Endothelial cell of umbilical vein (primary cell): ENCODE data around the gene ODAM. TPM values are rescaled to one million over a fixed set of nuclear protein-coding genes. Genes with fewer than 3 reads are reported as not detected.
"Not testable (repeated sequence)": the region's sequence is repeated elsewhere in the genome, so short reads cannot be mapped to it uniquely, and the experiment has no call there.

Experiments
- BruUV-seq: library from RNA; stranded (reverse); fragments of 400-500 nt; replicated peaks from 2 replicates; lab custom pipeline; 2021; lab: Mats Ljungman, UMichigan
- CTCF ChIA-PET: fragments of 300-600, 350-600 bp; sonication (Branson Sonifier 250); formaldehyde crosslinking; loops from one replicate; lab custom pipeline; 2021; ENCODE audit warnings: antibody characterized with exemption, inconsistent platforms; lab: Charles Lee
- POLR2A ChIA-PET: fragments of 300-600, 350-600 bp; sonication (Branson Sonifier 250); formaldehyde crosslinking; loops from one replicate; lab custom pipeline; 2021; ENCODE audit warnings: antibody characterized with exemption, inconsistent platforms; lab: Charles Lee
- DNase-seq: peaks from one replicate; pipeline ENCODE4 v3.0.0-alpha.2; 2011; ENCODE audit warnings: low read depth, low spot score
- FAIRE-seq: peaks from 2 replicates; lab custom pipeline; 2011; peaks lifted over from hg19 to GRCh38; lab: Jason Lieb, UNC
- H2AFZ ChIP-seq: 2 replicates; pipeline ENCODE4 v1.6.0; 2012; ENCODE audit warnings: low read depth, low read length, control low read depth, inconsistent platforms
- H3K27ac ChIP-seq: 2 replicates; pipeline ENCODE4 v1.5.1; 2011; ENCODE audit warnings: low read depth, mild to moderate bottlenecking, control low read depth, low read length, moderate library complexity; ENCODE audit not compliant: insufficient read depth
- H3K27me3 ChIP-seq, 2 experiments: 2 replicates each; pipeline versions ENCODE4 v1.6.0 to v1.6.1; 2011; ENCODE audit warnings: low read length in 2 of 2, mixed read lengths in 1 of 2; ENCODE audit not compliant: control insufficient read depth in 2 of 2, insufficient read depth in 2 of 2
- H3K36me3 ChIP-seq, 2 experiments: 2 replicates in 1 of 2; 3 replicates in 1 of 2; pipeline ENCODE4 v1.5.1; 2011; ENCODE audit warnings: low read length in 2 of 2, mild to moderate bottlenecking in 1 of 2, moderate library complexity in 1 of 2; ENCODE audit not compliant: control insufficient read depth in 2 of 2, insufficient read depth in 2 of 2; ENCODE audit errors: extremely low read depth in 1 of 2
- H3K4me1 ChIP-seq: 3 replicates; pipeline ENCODE4 v1.5.1; 2011; ENCODE audit warnings: mild to moderate bottlenecking, low read length; ENCODE audit not compliant: control insufficient read depth, insufficient read depth; ENCODE audit errors: extremely low read depth
- H3K4me2 ChIP-seq: 2 replicates; pipeline ENCODE4 v1.6.1; 2011; ENCODE audit warnings: low read length, control low read depth, mixed read lengths; ENCODE audit not compliant: insufficient read depth
- H3K4me3 ChIP-seq, 3 experiments: fragments of 200-600 bp in 1 of 3; sonication (generic), shearing (Covaris generic) in 1 of 3; replicated peaks in 1 of 3; 2 replicates each; pipeline ENCODE4 v1.5.1; 2011 to 2016; ENCODE audit warnings: control low read depth in 3 of 3, low read length in 3 of 3, mild to moderate bottlenecking in 2 of 3, inconsistent platforms in 1 of 3, low read depth in 1 of 3, moderate library complexity in 1 of 3; ENCODE audit not compliant: insufficient read depth in 1 of 3
- H3K79me2 ChIP-seq: 2 replicates; pipeline ENCODE4 v1.6.0; 2012; ENCODE audit warnings: low read length, inconsistent platforms; ENCODE audit not compliant: control insufficient read depth, insufficient read depth
- H3K9ac ChIP-seq: replicated peaks from 2 replicates; pipeline ENCODE3; 2011; ENCODE audit warnings: low read length, control low read depth; ENCODE audit not compliant: insufficient read depth; ENCODE audit errors: extremely low read depth
- H3K9me1 ChIP-seq: replicated peaks from 3 replicates; pipeline ENCODE4 v1.6.0; 2011; ENCODE audit warnings: mild to moderate bottlenecking, low read length; ENCODE audit not compliant: control insufficient read depth, insufficient read depth; ENCODE audit errors: extremely low read depth
- H3K9me3 ChIP-seq: replicated peaks from 2 replicates; pipeline ENCODE4 v1.5.1; 2012; ENCODE audit warnings: low read length, inconsistent platforms; ENCODE audit not compliant: control insufficient read depth, insufficient read depth
- H4K20me1 ChIP-seq: replicated peaks from 2 replicates; pipeline ENCODE3; 2011; ENCODE audit warnings: mild to moderate bottlenecking, low read length; ENCODE audit not compliant: control insufficient read depth, insufficient read depth; ENCODE audit errors: extremely low read depth
- EZH2 ChIP-seq: IDR thresholded peaks from 2 replicates; pipeline ENCODE4 v1.6.1; 2012; ENCODE audit warnings: borderline replicate concordance, low read depth, mild to moderate bottlenecking, moderate library complexity, low read length, inconsistent platforms; ENCODE audit not compliant: severe bottlenecking
- FOS ChIP-seq: IDR thresholded peaks from 2 replicates; pipeline ENCODE4 v1.6.1; 2011; ENCODE audit warnings: mild to moderate bottlenecking, low read length, moderate library complexity, borderline replicate concordance; ENCODE audit not compliant: insufficient read depth
- GATA2 ChIP-seq: IDR thresholded peaks from 2 replicates; pipeline ENCODE4 v1.7.0; 2011; ENCODE audit warnings: low read depth, mild to moderate bottlenecking, moderate library complexity, mixed read lengths, low read length; ENCODE audit not compliant: insufficient read length, insufficient read depth
- JUN ChIP-seq: IDR thresholded peaks from 2 replicates; pipeline ENCODE4 v1.6.1; 2011; ENCODE audit warnings: borderline replicate concordance, low read depth; ENCODE audit not compliant: insufficient read length, insufficient read depth
- MYC ChIP-seq: IDR thresholded peaks from one replicate; pipeline ENCODE4 v1.6.1; 2011; ENCODE audit warnings: mild to moderate bottlenecking, low read depth, low read length
- POLR2AphosphoS5 ChIP-seq: IDR thresholded peaks from 2 replicates; pipeline ENCODE4 v1.6.1; 2012; ENCODE audit warnings: low read depth, mild to moderate bottlenecking, control low read depth, low read length, moderate library complexity; ENCODE audit not compliant: insufficient read depth
- dilution Hi-C: fragments of 300-500 bp; cut with MboI; formaldehyde crosslinking; loops from one replicate; pipeline ENCODE4 v1.15.0; 2019; ENCODE audit warnings: low sequenced_read_pairs; ENCODE audit not compliant: extremely low pct_ligation_motif_present
- intact Hi-C: fragments of 100-400 bp; cut with micrococcal nuclease; formaldehyde crosslinking; loops from one replicate; pipeline ENCODE4 v1.10.0; 2022
- polyA plus RNA-seq, 4 experiments: library from polyadenylated mRNA; depleted of rRNA in 3 of 4; stranded (reverse) in 3 of 4; unstranded in 1 of 4; fragments of >200 nt; gene quantifications; 2 replicates each; pipeline versions ENCODE4 v1.2.1 to v1.2.3, GENCODE V29; 2011 to 2012; ENCODE audit warnings: missing spikeins in 1 of 4
- total RNA-seq: library from RNA; stranded (reverse); gene quantifications from 2 replicates; pipeline ENCODE4 v1.2.3, GENCODE V29; 2021
- TF ChIP-seq, protein P1 (sequence below): IDR thresholded peaks from 2 replicates; pipeline ENCODE4 v1.6.1; 2011; ENCODE audit not compliant: insufficient read depth, insufficient read length
- TF ChIP-seq, protein P2 (sequence below), 2 donors: IDR thresholded peaks; 1 replicate in 1 of 2; 2 replicates in 1 of 2; pipeline ENCODE4 v1.5.1; 2011; ENCODE audit warnings: low read length in 2 of 2, mild to moderate bottlenecking in 2 of 2, moderate library complexity in 2 of 2, control low read depth in 1 of 2, inconsistent platforms in 1 of 2, low read depth in 1 of 2; ENCODE audit not compliant: insufficient read depth in 1 of 2; ENCODE audit errors: extremely low read depth in 1 of 2

Gene ODAM
- total and polyA plus RNA-seq, 2 donors (not counting 3 experiments of a cell fraction or from before 2014, with no cell fraction given), result not detected

DNA sequence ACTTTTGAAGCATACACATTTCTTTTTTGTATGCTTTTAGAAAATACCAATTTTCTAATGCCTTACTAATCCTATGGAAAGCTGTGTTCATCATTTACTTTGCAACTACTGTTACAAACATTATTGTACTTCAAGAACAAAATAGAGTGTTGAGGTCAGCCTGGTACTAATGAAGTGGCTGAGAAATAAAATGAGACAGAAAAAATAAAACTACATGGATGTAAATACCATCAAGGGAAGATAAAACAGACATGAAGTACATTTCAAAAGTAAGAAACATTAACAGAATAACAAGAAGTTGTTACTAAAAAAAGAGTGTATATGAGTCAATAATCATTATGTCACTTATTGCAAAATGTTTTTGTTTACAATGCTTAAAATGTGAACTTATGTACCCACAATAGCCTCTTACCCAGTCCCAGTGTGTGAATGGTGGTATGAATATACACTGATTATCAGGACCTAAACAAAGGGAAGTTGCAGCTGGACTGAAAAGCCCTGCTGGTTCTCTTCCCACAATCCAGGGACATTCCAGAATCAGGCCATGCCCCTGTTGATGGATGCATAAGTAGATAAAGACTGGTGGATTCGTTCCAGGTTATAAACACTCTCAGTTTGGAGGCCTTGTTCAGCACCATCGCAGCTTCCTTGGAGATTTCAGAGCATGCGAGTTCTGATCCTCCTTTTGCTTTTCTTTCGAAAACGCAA lies 44.5 kb downstream of the ODAM start:
- Histone ChIP-seq H3K4me2 (no peak overlapping the region), H3K4me1 (peaks cover 10% of the 10 kb centered on the region), H3K36me3 (no peaks in the 10 kb centered on the region), H3K4me3 (no peak overlapping the region), H3K27me3 (no peaks in the 10 kb centered on the region), H3K9me1 (no peaks in the 10 kb centered on the region), H2AFZ (no peak overlapping the region), H3K9ac (no peak overlapping the region), H3K27ac (no peak overlapping the region), H3K9me3 (no peaks in the 10 kb centered on the region), H4K20me1 (no peaks in the 10 kb centered on the region), H3K79me2 (no peaks in the 10 kb centered on the region)
- ChIA-PET CTCF (interaction anchor here (1.2 kb wide), 1 partner anchor 359 kb away, joined by 3 read pairs; no protein-coding TSS in a partner anchor), POLR2A (no interaction called here)
- FAIRE-seq (no peak), DNase-seq (no peak)
- BruUV-seq, result no TSS peak
- dilution Hi-C loops, result no loop called here
- TF ChIP-seq GATA2 (no peak), JUN (no peak), POLR2AphosphoS5 (no peak), MYC (no peak), EZH2 (no peak), FOS (no peak)
- TF ChIP-seq, protein P1, sequence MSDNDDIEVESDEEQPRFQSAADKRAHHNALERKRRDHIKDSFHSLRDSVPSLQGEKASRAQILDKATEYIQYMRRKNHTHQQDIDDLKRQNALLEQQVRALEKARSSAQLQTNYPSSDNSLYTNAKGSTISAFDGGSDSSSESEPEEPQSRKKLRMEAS, result no peak
- TF ChIP-seq, protein P2, sequence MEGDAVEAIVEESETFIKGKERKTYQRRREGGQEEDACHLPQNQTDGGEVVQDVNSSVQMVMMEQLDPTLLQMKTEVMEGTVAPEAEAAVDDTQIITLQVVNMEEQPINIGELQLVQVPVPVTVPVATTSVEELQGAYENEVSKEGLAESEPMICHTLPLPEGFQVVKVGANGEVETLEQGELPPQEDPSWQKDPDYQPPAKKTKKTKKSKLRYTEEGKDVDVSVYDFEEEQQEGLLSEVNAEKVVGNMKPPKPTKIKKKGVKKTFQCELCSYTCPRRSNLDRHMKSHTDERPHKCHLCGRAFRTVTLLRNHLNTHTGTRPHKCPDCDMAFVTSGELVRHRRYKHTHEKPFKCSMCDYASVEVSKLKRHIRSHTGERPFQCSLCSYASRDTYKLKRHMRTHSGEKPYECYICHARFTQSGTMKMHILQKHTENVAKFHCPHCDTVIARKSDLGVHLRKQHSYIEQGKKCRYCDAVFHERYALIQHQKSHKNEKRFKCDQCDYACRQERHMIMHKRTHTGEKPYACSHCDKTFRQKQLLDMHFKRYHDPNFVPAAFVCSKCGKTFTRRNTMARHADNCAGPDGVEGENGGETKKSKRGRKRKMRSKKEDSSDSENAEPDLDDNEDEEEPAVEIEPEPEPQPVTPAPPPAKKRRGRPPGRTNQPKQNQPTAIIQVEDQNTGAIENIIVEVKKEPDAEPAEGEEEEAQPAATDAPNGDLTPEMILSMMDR (IDR thresholded peaks at IDR 0.05; ENCODE audit: extremely low read depth in 1 of 2, insufficient read depth in 1 of 2, low read depth in 1 of 2, low read length in 2 of 2), result no peak
- intact Hi-C loops, result no loop called here

DNA sequence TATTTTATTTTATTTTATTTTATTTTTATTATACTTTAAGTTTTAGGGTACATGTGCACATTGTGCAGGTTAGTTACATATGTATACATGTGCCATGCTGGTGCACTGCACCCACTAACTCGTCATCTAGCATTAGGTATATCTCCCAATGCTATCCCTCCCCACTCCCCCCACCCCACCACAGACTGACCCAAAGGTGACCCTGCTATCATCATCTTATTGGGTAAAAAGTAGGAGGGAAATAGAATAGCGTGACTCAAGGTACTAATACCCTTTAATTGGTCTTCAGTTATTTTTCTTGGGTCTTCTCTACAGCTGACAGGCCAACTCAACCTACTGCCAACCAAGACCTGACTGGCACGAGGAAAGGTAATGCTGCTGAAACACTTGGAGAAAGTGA lies 46.8 kb downstream of the ODAM start, which contains the start of gene CSN3:
TSS of gene CSN3 (plus strand) at position 301 of the 400 bp plus-strand sequence. CDS start 2,223 bp downstream, outside the sequence.
- dilution Hi-C loops, intact Hi-C loops, BruUV-seq: not testable (repeated sequence)

More for the DNA sequence above, 46.8 kb downstream of the ODAM start, which contains the start of gene CSN3:
- H3K27me3 ChIP-seq, FAIRE-seq, H3K36me3 ChIP-seq, H3K79me2 ChIP-seq, H3K9me1 ChIP-seq, DNase-seq, H3K9me3 ChIP-seq, POLR2A ChIA-PET, H3K27ac ChIP-seq, H4K20me1 ChIP-seq, H3K9ac ChIP-seq, H3K4me3 ChIP-seq: not testable (repeated sequence)
- CTCF ChIA-PET, result interaction anchor here (1.6 kb wide), 1 partner anchor 11 kb away, joined by 3 read pairs; no protein-coding TSS in a partner anchor
- H3K4me2 ChIP-seq, result peak within 1 kb of the TSS; percentile 47
- H3K4me1 ChIP-seq, result peaks cover 10% of the 10 kb centered on the region
- peak within 1 kb of the TSS; percentile 54 for H2AFZ ChIP-seq
